Measurements from ENCODE around the gene TSPO.
A peak's percentile ranks its signal among the peaks of the same experiment; 100 is the strongest.

The TSPO gene

GRCh38 chr22:43152003-43152356 lies 621 bp downstream of the TSPO start:
- Histone ChIP-seq H3K4me2 (ENCODE audit: low read depth, low read length) (peak overlapping the region; percentile 95), H3K4me3 (ENCODE audit: low read length) (peak overlapping the region; percentile 76), H3K79me2 (ENCODE audit: low read length) (peaks cover 4% of the 10 kb centered on the region), H3K9ac (ENCODE audit: low read length) (peak overlapping the region; percentile 43), H3K27ac (ENCODE audit: low read length) (no peak overlapping the region), H3K4me1 (ENCODE audit: low read length) (peaks cover 12% of the 10 kb centered on the region), H3K36me3 (replicated peaks; ENCODE audit: insufficient read depth, low read length) (no peaks in the 10 kb centered on the region), H3K9me3 (replicated peaks; ENCODE audit: insufficient read depth, low read length) (no peaks in the 10 kb centered on the region), H3K9me2 (replicated peaks; ENCODE audit: insufficient read depth, low read length) (no peaks in the 10 kb centered on the region), H2AFZ (ENCODE audit: low read length) (peak overlapping the region; percentile 71), H3F3A (ENCODE audit: insufficient read depth, low read length) (peaks cover 8% of the 10 kb centered on the region), H3K27me3 (replicated peaks; ENCODE audit: insufficient read depth, low read length) (no peaks in the 10 kb centered on the region), H4K20me1 (ENCODE audit: insufficient read depth, low read length) (no peaks in the 10 kb centered on the region)
- TF ChIP-seq EZH2phosphoT487 (IDR thresholded peaks at IDR 0.05; ENCODE audit: low read length) (no peak), CTCF (IDR thresholded peaks at IDR 0.05; ENCODE audit: low read length) (no peak), EZH2 (optimal IDR thresholded peaks at IDR 0.05; ENCODE audit: low read depth, low read length) (no peak)
- DNase-seq, result no peak

- H4K20me1 ChIP-seq (ENCODE audit: insufficient read depth, low read length), result no peaks in the 10 kb centered on the region
- H3K79me2 ChIP-seq (ENCODE audit: low read length), result peaks cover 4% of the 10 kb centered on the region
- TF ChIP-seq EZH2phosphoT487 (IDR thresholded peaks at IDR 0.05; ENCODE audit: low read length), result no peak
- TF ChIP-seq EZH2 (optimal IDR thresholded peaks at IDR 0.05; ENCODE audit: low read depth, low read length), result no peak
- no peak for TF ChIP-seq CTCF (IDR thresholded peaks at IDR 0.05; ENCODE audit: low read length)
- no peaks in the 10 kb centered on the region for H3K27me3 ChIP-seq (replicated peaks; ENCODE audit: insufficient read depth, low read length)
- no peaks in the 10 kb centered on the region for H3K9me2 ChIP-seq (replicated peaks; ENCODE audit: insufficient read depth, low read length)
- DNase-seq, result peak; percentile 40
- H3K36me3 ChIP-seq (replicated peaks; ENCODE audit: insufficient read depth, low read length), result no peaks in the 10 kb centered on the region
- peak overlapping the region; percentile 71 for H2AFZ ChIP-seq (ENCODE audit: low read length)
- H3K4me2 ChIP-seq (ENCODE audit: low read depth, low read length), result peak overlapping the region; percentile 95
- peak overlapping the region; percentile 76 for H3K4me3 ChIP-seq (ENCODE audit: low read length)
- no peaks in the 10 kb centered on the region for H3K9me3 ChIP-seq (replicated peaks; ENCODE audit: insufficient read depth, low read length)
- H3K27ac ChIP-seq (ENCODE audit: low read length), result no peak overlapping the region
- H3F3A ChIP-seq (ENCODE audit: insufficient read depth, low read length), result peaks cover 3% of the 10 kb centered on the region
- peaks cover 12% of the 10 kb centered on the region for H3K4me1 ChIP-seq (ENCODE audit: low read length)
- H3K9ac ChIP-seq (ENCODE audit: low read length), result peak overlapping the region; percentile 43
Measured at GRCh38 chr22:43152357-43153071, 1.2 kb downstream of the TSPO start.

- no peaks in the 10 kb centered on the region for H3K27me3 ChIP-seq (replicated peaks; ENCODE audit: insufficient read depth, low read length)
- H3K4me1 ChIP-seq (ENCODE audit: low read length), result 0 out of 2 replicates have a peak, but pooled peaks cover 3% of the 10 kb centered on the region
- DNase-seq, result no peak
- H3K9me2 ChIP-seq (replicated peaks; ENCODE audit: insufficient read depth, low read length), result no peaks in the 10 kb centered on the region
- H3K4me3 ChIP-seq (ENCODE audit: low read length), result no peak overlapping the region
- no peaks in the 10 kb centered on the region for H3K9me3 ChIP-seq (replicated peaks; ENCODE audit: insufficient read depth, low read length)
- peaks cover 4% of the 10 kb centered on the region for H3K79me2 ChIP-seq (ENCODE audit: low read length)
- H3K36me3 ChIP-seq (replicated peaks; ENCODE audit: insufficient read depth, low read length), result no peaks in the 10 kb centered on the region
- H3F3A ChIP-seq (ENCODE audit: insufficient read depth, low read length), result no peaks in the 10 kb centered on the region
- H2AFZ ChIP-seq (ENCODE audit: low read length), result no peak overlapping the region
- H3K27ac ChIP-seq (ENCODE audit: low read length), result no peak overlapping the region
- no peak overlapping the region for H3K4me2 ChIP-seq (ENCODE audit: low read depth, low read length)
- TF ChIP-seq CTCF (IDR thresholded peaks at IDR 0.05; ENCODE audit: low read length) (no peak), EZH2 (optimal IDR thresholded peaks at IDR 0.05; ENCODE audit: low read depth, low read length) (no peak)
- H4K20me1 ChIP-seq (ENCODE audit: insufficient read depth, low read length), result no peaks in the 10 kb centered on the region
- H3K9ac ChIP-seq (ENCODE audit: low read length), result no peak overlapping the region
Measured at GRCh38 chr22:43153899-43154298, 2.5 kb downstream of the TSPO start.
